ENCODE results near the gene DGCR8.
"Not testable (repeated sequence)": the region's sequence is repeated elsewhere in the genome, so short reads cannot be mapped to it uniquely, and the experiment has no call there.

Gene DGCR8

GRCh38 chr22:20061481-20061861 is 18.6 kb upstream of the DGCR8 start:
- H3K9me3 ChIP-seq (ENCODE audit: control insufficient read depth, low read length), result no peaks in the 10 kb centered on the region
- 92 to 96% methylated on average over 11 of the region's 11 CpGs for WGBS, 2 experiments (ENCODE audit: insufficient coverage in 2 of 2)
- H3K27ac ChIP-seq (ENCODE audit: low read depth, low read length, severe bottlenecking), result no peak overlapping the region
- H3K36me3 ChIP-seq (ENCODE audit: control insufficient read depth, insufficient read depth, low read length), result no peaks in the 10 kb centered on the region
- no peak overlapping the region for H3K4me3 ChIP-seq (ENCODE audit: extremely low read depth, insufficient read depth, low read length, poor library complexity, severe bottlenecking)
- H3K4me1 ChIP-seq (ENCODE audit: control insufficient read depth, insufficient read depth, low read length, poor library complexity, severe bottlenecking), result peaks cover 7% of the 10 kb centered on the region

DNA sequence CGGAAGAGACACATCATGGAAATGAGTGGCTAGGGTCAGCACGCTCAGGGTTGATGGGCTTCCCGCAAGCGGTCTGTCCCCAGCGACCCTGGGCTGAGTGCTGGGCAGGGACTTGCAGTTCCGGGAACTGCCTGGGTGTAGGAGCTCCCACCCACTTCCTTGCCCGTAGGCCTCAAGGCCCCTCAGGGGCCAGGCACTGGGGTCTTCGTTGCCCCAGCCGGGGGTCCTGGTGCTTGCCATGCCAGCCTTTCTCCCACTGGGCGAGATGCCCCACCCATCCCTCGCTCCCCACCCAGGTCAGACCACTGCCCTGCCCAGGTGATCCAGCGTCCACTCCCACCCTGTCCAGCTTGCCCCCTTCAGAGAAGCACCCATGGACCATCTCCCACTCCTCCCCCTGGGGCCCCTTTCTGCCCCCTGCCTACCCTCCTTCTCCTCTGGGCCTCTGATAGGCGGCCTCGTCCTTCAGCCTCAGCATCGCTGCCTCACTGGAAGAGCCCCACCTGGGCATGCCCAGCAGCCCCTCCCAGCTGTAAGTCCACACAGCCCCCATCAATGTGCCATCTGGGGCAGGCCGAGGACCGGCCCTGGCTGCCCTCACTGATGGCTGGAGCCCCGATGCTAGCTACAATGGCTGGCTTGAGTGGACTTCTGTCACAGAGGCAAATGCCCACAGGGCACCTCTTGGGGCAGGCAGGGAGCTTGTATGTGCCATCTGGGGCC is 17.8 kb upstream of the DGCR8 start:
- 95 to 97% methylated on average over 13 to 18 of the region's 18 CpGs for WGBS, 2 experiments (ENCODE audit: insufficient coverage in 2 of 2)
- Histone ChIP-seq H3K4me1 (ENCODE audit: control insufficient read depth, insufficient read depth, low read length, poor library complexity, severe bottlenecking) (peaks cover 7% of the 10 kb centered on the region), H3K4me3 (ENCODE audit: extremely low read depth, insufficient read depth, low read length, poor library complexity, severe bottlenecking) (no peak overlapping the region), H3K9me3 (ENCODE audit: control insufficient read depth, low read length) (no peaks in the 10 kb centered on the region), H3K27ac (ENCODE audit: low read depth, low read length, severe bottlenecking) (no peak overlapping the region), H3K36me3 (ENCODE audit: control insufficient read depth, insufficient read depth, low read length) (no peaks in the 10 kb centered on the region)

GRCh38 chr22:20062766-20063083 is 17.3 kb upstream of the DGCR8 start:
- whole genome bisulfite sequencing, 2 experiments (ENCODE audit: insufficient coverage in 2 of 2), result 84 to 88% methylated on average over 10 to 11 of the region's 11 CpGs
- Histone ChIP-seq H3K36me3 (ENCODE audit: control insufficient read depth, insufficient read depth, low read length) (no peaks in the 10 kb centered on the region), H3K4me1 (ENCODE audit: control insufficient read depth, insufficient read depth, low read length, poor library complexity, severe bottlenecking) (peaks cover 7% of the 10 kb centered on the region), H3K9me3 (ENCODE audit: control insufficient read depth, low read length) (no peaks in the 10 kb centered on the region), H3K4me3 (ENCODE audit: extremely low read depth, insufficient read depth, low read length, poor library complexity, severe bottlenecking) (no peak overlapping the region), H3K27ac (ENCODE audit: low read depth, low read length, severe bottlenecking) (no peak overlapping the region)

GRCh38 chr22:20063271-20064139 is 16.5 kb upstream of the DGCR8 start:
- Histone ChIP-seq H3K4me1 (ENCODE audit: control insufficient read depth, insufficient read depth, low read length, poor library complexity, severe bottlenecking) (peaks cover 7% of the 10 kb centered on the region), H3K4me3 (ENCODE audit: extremely low read depth, insufficient read depth, low read length, poor library complexity, severe bottlenecking) (no peak overlapping the region), H3K36me3 (ENCODE audit: control insufficient read depth, insufficient read depth, low read length) (no peaks in the 10 kb centered on the region), H3K9me3 (ENCODE audit: control insufficient read depth, low read length) (no peaks in the 10 kb centered on the region), H3K27ac (ENCODE audit: low read depth, low read length, severe bottlenecking) (no peak overlapping the region)
- WGBS, 2 experiments (ENCODE audit: insufficient coverage in 2 of 2), result 94 to 95% methylated on average over 26 to 27 of the region's 27 CpGs

DNA sequence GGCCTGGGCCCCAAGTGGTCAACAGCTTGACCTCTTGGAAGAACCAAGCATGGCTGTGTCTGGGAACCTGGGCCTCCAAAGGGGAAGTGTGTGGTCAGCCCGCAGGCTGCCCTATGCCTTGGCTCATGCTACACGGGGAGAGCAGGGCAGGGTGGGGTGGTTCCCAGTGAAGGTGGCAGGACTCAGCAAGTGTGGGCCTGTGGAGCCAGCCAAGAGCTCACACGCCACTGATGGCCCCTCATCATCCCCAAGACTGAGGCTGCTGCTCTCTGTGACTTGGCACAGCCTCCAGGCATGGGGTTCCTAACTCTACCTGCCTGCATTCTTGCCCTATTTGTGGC is 15.9 kb upstream of the DGCR8 start:
- WGBS, 2 experiments (ENCODE audit: insufficient coverage in 2 of 2), result 93 to 100% methylated on average over 1 to 3 of the region's 3 CpGs

DNA sequence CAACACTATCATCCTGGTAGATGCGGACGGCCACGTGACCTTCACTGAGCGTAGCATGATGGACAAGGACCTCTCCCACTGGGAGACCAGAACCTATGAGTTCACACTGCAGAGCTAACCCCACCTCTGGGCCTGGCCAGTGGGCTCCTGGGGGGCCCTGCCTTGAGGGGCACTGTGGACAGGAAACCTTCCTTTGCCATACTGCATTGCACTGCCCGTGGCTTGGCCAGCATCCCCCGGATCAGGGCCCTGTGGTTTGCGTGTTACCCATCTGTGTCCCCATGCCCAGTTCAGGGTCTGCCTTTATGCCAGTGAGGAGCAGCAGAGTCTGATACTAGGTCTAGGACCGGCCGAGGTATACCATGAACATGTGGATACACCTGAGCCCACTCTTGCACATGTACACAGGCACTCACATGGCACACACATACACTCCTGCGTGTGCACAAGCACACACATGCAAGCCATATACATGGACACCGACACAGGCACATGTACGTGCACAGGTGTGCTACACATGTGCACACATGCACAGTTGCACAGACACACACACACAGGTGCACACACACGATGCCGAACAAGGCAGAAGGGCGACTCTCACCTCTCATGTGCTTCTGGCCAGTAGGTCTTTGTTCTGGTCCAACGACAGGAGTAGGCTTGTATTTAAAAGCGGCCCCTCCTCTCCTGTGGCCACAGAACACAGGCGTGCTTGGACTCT is 15.3 kb upstream of the DGCR8 start:
- Histone ChIP-seq H3K9me3 (ENCODE audit: control insufficient read depth, low read length) (no peaks in the 10 kb centered on the region), H3K4me1 (ENCODE audit: control insufficient read depth, insufficient read depth, low read length, poor library complexity, severe bottlenecking) (peaks cover 7% of the 10 kb centered on the region), H3K4me3 (ENCODE audit: extremely low read depth, insufficient read depth, low read length, poor library complexity, severe bottlenecking) (no peak overlapping the region), H3K36me3 (ENCODE audit: control insufficient read depth, insufficient read depth, low read length) (no peaks in the 10 kb centered on the region), H3K27ac (ENCODE audit: low read depth, low read length, severe bottlenecking) (no peak overlapping the region)
- 94 to 96% methylated on average over 15 to 18 of the region's 18 CpGs for WGBS, 2 experiments (ENCODE audit: insufficient coverage in 2 of 2)

More for the DNA sequence above, 15.9 kb upstream of the DGCR8 start:
- no peak overlapping the region for H3K4me3 ChIP-seq (ENCODE audit: extremely low read depth, insufficient read depth, low read length, poor library complexity, severe bottlenecking)
- H3K36me3 ChIP-seq (ENCODE audit: control insufficient read depth, insufficient read depth, low read length), result no peaks in the 10 kb centered on the region
- no peak overlapping the region for H3K27ac ChIP-seq (ENCODE audit: low read depth, low read length, severe bottlenecking)
- H3K4me1 ChIP-seq (ENCODE audit: control insufficient read depth, insufficient read depth, low read length, poor library complexity, severe bottlenecking), result peaks cover 7% of the 10 kb centered on the region
- H3K9me3 ChIP-seq (ENCODE audit: control insufficient read depth, low read length), result no peaks in the 10 kb centered on the region

DNA sequence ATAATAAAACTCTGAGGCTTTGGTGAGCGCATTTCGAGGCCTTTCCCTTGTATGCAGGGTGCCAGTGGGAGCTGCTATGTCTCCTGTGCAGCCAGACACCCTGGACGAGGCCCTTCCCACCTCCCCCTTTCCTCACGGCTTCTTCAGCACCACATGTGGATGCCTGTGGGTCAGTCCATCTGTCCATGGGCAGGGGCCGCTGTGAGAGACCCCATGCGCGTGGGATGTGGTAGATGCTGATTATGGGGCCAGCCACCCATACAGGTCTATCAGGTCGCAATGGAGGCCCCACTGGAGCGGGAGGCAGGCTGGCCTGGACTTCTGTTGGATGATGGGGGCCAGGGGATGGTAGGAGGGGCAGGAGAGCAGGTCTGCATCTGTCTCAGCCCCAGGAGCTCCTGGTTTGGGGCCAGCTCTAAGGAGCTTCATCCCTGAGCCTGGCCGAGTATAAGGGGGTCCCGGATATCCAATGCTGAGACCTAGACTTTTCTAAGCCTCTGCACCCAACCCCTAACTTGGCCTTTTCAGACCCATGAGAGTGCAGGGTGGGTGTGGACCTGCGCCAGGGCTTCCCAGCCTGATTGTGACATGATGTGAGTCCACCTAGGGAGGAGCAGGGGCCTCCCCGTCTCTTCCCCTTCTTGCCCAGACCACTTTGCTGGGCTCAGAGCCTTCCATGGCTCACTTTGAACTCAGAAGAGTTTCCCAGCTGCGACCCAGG is 14.0 kb upstream of the DGCR8 start:
- Histone ChIP-seq H3K36me3 (ENCODE audit: control insufficient read depth, insufficient read depth, low read length) (no peaks in the 10 kb centered on the region), H3K27ac (ENCODE audit: low read depth, low read length, severe bottlenecking) (no peak overlapping the region), H3K4me1 (ENCODE audit: control insufficient read depth, insufficient read depth, low read length, poor library complexity, severe bottlenecking) (peaks cover 7% of the 10 kb centered on the region), H3K4me3 (ENCODE audit: extremely low read depth, insufficient read depth, low read length, poor library complexity, severe bottlenecking) (no peak overlapping the region), H3K9me3 (ENCODE audit: control insufficient read depth, low read length) (no peaks in the 10 kb centered on the region)
- WGBS, 2 experiments (ENCODE audit: insufficient coverage in 2 of 2), result 89 to 90% methylated on average over 9 to 11 of the region's 14 CpGs

DNA sequence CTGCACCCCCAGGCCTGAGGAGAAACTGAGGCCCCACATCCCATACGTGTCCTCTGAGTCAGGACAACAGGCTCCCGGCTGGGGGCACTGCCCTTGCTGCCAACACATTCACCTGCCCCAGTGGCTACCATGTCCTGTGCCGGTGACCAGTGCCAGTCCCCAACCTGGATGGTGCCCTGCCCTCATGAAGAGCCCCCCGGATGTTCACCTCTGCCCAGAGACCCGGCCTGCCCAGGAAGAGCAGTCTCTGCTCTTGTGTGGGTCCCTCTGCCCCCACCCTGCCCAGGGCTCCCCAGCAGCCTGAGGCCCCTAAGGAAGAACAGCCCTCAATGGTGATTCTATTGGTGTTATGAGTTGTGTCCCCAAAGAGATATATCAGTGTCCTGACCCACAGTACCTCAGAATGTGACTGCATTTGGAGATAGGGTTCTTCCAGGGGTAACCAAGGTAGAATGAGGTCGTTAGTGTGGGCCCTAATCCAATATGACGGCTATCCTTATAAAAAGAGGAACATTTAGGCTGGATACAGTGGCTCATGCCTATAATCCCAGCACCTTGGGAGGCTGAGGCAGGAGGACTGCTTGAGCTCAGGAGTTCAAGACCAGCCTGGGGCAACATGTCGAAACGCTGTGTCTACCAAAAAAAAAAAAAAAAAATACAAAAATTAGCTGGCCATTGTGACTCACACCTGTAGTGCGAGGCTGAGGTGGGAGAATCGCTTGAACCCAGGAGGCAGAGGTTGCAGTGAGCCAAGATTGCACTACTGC is 13.2 kb upstream of the DGCR8 start:
- Histone ChIP-seq H3K36me3 (ENCODE audit: control insufficient read depth, insufficient read depth, low read length) (no peaks in the 10 kb centered on the region), H3K27ac (ENCODE audit: low read depth, low read length, severe bottlenecking) (no peak overlapping the region), H3K4me3 (ENCODE audit: extremely low read depth, insufficient read depth, low read length, poor library complexity, severe bottlenecking) (no peak overlapping the region), H3K9me3 (ENCODE audit: control insufficient read depth, low read length) (no peaks in the 10 kb centered on the region), H3K4me1 (ENCODE audit: control insufficient read depth, insufficient read depth, low read length, poor library complexity, severe bottlenecking) (peaks cover 7% of the 10 kb centered on the region)
- WGBS, 2 experiments (ENCODE audit: insufficient coverage in 2 of 2), result 92% methylated on average over 8 to 11 of the region's 11 CpGs

DNA sequence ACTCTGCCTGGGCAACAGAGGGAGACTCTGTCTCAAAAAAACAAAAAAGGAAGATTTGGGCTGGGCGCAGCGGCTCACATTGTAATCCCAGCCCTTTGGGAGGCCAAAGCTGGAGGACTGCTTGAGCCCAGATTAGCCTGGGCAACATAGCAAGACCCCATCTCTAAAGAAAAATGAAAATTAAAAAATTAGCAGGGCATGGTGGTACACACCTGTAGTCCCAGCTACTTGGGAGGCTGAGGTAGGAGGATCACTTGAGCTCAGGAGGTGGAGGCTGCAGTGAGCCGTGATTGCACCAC is 12.7 kb upstream of the DGCR8 start:
- not testable (repeated sequence) for H3K27ac ChIP-seq (ENCODE audit: low read depth, low read length, severe bottlenecking); H3K4me1 ChIP-seq (ENCODE audit: control insufficient read depth, insufficient read depth, low read length, poor library complexity, severe bottlenecking); H3K9me3 ChIP-seq (ENCODE audit: control insufficient read depth, low read length); H3K36me3 ChIP-seq (ENCODE audit: control insufficient read depth, insufficient read depth, low read length); H3K4me3 ChIP-seq (ENCODE audit: extremely low read depth, insufficient read depth, low read length, poor library complexity, severe bottlenecking)
- WGBS, 2 experiments (ENCODE audit: insufficient coverage in 2 of 2), result 94 to 100% methylated on average over 2 to 3 of the region's 3 CpGs

DNA sequence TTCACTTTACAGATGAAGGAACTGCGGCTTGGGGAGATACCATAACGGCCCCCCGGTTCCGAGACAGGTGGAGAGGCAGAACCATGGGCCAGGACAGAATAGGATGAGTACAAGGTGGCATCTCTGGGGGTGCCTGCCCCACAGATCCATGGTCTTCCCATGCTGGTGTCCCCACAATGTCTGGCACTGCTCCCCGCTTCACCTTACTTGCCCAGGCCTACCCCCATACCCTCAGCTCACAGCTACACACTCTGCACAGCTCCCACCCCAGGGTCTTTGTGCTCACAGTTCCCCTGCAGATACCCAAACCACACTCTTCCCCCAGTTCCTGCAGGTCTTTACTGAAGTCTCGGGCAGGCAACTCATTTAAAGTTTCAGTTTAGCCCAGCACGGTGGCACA is 11.4 kb upstream of the DGCR8 start:
- H3K9me3 ChIP-seq (ENCODE audit: control insufficient read depth, low read length), result no peaks in the 10 kb centered on the region
- no peaks in the 10 kb centered on the region for H3K4me1 ChIP-seq (ENCODE audit: control insufficient read depth, insufficient read depth, low read length, poor library complexity, severe bottlenecking)
- no peaks in the 10 kb centered on the region for H3K36me3 ChIP-seq (ENCODE audit: control insufficient read depth, insufficient read depth, low read length)
- H3K27ac ChIP-seq (ENCODE audit: low read depth, low read length, severe bottlenecking), result no peak overlapping the region
- H3K4me3 ChIP-seq (ENCODE audit: extremely low read depth, insufficient read depth, low read length, poor library complexity, severe bottlenecking), result no peak overlapping the region
- WGBS, 2 experiments (ENCODE audit: insufficient coverage in 2 of 2), result 92 to 97% methylated on average over 3 to 7 of the region's 7 CpGs
